GM12872 (cell line): ENCODE results near the gene ARL6IP4.

ENCODE experiments used
- TF ChIP-seq, protein P1 (sequence below): IDR thresholded peaks from 3 replicates; pipeline ENCODE4 v1.5.1; 2011; ENCODE audit warnings: low read depth, mild to moderate bottlenecking, low read length, moderate library complexity; ENCODE audit not compliant: insufficient read depth

The ARL6IP4 gene

DNA sequence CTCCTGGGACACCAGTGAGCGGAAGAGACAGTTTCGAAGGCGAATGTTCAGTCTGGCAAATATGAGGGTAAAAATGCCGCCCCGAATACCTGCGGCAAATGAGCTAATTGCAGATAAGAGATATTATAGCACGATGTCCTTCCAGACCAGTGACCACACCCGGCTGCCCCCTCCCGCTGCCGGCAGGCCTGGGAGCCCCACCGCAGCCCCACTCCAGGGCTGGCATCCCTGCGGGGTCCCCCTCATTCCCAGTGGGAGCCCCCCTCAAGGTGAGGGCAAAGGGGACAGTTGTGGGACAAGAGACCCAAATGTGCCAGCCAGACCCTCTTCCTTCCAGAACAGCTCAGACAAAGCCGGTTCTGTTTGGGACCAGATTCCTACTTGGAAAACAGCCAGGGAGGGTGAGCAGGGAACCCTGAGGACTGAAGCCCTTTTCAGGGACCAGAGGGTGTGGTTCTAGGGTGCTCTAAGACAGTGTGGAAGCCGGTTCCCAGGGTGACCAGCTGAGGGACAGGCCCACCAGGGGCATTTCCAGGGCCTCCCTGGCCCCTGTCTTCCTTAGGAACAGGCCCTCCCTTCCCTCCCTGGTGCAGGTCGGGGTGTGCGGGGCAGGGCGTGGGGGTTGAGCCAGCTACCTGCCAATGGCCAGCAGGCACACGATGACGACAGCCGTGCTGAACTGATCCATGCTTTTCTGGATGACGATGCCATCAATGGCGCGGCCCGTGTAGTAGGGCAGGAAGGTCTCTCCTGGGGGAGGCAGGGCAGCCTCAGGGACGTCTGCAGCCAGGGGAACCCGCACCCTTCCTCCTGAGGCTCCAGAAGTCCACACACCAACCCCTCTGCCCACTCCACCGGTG lies 30.4 kb upstream of the ARL6IP4 start:
- TF ChIP-seq, protein P1, sequence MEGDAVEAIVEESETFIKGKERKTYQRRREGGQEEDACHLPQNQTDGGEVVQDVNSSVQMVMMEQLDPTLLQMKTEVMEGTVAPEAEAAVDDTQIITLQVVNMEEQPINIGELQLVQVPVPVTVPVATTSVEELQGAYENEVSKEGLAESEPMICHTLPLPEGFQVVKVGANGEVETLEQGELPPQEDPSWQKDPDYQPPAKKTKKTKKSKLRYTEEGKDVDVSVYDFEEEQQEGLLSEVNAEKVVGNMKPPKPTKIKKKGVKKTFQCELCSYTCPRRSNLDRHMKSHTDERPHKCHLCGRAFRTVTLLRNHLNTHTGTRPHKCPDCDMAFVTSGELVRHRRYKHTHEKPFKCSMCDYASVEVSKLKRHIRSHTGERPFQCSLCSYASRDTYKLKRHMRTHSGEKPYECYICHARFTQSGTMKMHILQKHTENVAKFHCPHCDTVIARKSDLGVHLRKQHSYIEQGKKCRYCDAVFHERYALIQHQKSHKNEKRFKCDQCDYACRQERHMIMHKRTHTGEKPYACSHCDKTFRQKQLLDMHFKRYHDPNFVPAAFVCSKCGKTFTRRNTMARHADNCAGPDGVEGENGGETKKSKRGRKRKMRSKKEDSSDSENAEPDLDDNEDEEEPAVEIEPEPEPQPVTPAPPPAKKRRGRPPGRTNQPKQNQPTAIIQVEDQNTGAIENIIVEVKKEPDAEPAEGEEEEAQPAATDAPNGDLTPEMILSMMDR, result no peak

DNA sequence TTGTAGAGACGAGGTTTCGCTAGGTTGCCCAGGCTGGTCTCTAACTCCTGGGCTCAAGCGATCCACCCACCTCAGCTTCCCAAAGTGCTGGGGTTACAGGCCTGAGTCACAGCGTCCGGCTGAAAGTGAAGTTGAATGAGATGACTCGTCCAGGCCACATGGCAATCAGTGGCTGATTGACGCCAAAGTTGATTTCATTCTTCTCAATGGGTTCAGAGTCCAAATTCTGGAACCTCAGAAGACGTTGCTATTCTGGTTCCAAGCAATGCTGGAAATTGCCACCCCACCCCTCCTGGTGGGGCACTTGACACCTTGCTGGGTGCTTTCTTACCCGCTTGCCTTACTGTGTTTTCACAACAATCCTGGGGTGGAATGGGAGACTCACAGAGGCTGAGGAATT lies 29.1 kb upstream of the ARL6IP4 start:
- TF ChIP-seq, protein P1, result no peak

DNA sequence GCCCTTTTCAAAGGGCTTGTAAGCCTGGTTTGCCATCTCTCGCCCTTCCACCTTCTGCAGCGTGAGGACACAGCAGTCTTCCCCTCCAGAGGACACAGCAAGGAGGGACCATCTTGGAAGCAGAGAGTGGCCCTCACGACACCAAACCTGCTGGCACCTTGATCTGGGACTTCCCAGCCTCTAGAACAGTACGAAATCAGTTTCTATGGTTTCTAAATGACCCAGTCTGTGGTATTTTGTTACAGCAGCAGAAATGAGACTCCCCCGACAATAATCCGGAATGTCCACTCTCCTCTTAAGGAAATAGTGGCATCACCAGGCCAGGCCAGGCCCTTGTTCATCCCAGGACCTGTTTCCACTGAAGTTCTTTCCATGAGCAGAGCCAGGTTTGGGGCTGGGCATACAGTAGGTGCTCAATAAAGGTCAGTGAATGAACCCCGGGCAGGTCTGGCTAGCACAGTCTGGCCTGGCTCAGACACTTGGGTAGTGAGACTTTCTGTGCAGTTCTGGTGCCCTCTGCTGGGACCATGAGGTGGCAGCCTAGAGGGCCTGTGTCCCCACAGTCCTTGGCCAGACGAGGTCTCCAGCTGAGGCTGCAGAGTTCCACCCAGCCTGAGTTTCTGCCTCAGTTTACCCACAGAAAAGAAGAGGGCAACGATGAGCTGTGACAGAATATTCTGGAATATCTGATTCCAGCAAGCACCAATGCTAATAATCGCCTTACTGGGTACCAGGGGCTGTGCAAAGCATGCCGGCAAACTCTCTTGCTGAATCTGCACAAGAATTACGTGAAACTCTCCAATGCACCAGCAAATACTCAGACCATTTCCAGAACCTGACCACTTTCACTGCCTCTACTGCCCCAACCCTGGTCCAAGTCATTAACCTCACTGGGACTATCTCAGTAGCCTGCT lies 28.2 kb upstream of the ARL6IP4 start:
- TF ChIP-seq, protein P1, result peak; percentile 94

DNA sequence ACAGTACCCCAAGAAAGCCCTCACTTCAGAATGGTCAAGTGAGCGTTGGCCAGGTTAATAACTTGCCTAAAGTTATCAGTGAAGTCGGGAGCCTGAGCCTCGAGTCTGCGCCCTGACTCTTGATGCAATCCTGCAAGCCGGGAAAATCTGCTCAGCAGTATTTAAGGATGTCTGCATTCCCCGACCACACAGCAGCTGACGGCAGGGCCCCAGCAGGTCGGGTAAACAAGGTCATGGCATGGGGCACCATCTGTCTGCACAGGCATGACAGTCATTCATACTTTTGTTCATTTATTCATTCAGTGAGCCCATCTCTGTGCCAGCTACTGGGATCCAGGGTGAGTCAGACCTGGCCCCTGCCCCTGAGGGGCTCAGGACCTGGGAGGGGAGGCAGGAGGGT lies 25.3 kb upstream of the ARL6IP4 start:
- TF ChIP-seq, protein P1, result no peak

DNA sequence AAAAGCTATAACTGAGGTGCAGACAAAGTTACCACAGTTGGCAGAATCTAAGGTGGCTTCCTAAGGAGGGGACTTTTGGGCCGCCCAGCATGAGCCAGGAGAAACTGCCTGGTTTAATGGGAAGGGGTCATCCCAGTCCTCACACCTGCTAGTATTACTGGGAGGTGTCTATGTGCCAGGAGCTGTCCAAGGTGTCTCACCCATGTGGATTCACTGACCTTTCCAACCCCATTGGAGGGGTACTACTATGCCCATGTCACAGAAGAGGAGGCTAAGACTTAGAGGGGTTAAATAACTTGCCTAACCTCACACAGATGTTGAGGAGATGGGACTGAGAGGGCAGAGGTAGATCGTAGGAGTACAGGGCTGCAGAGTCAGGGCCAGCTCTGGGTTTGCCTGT lies 24.4 kb upstream of the ARL6IP4 start:
- TF ChIP-seq, protein P1, result no peak

DNA sequence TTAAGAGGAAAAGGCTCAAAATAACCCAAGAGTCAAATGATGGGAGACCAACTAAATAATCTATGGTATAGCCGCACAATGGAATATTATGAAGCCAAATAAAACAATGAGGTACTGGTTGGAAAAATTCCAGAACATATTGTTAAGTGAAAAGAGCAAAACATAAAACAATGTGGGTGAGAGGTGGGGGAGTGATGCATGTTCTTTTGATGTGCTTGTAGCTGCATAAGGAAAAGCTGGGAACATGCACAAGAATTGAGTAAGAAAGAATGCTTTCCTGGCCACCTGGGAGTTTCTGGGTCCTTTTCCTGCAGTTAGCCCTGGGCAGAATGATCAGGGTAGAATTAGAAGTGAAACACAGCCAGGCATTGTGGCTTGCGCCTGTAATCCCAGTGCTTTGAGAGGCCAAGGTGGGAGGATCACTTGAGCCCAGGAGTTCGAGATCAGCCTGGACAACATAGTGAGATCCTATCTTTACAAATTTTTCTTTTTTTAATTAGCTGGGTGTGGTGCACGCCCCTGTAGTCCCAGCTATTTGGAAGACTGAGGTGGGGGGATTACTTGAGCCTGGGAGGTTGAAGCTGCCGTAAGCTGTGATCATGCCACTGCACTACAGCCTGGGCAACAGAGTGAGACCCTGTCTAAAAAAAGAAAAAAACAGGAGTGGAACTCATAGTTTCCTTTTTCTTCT lies 22.1 kb upstream of the ARL6IP4 start:
- TF ChIP-seq, protein P1, result no peak
